GM19395 (cell line): Measurements from ENCODE around the gene LLGL1.

Experiments used
- ATAC-seq: cut with Tn5 transposase; IDR thresholded peaks from one replicate; pipeline ENCODE4 v1.9.1; 2021; ENCODE audit warnings: mild to moderate bottlenecking, moderate library complexity; ENCODE audit not compliant: unreplicated experiment

Gene LLGL1

DNA sequence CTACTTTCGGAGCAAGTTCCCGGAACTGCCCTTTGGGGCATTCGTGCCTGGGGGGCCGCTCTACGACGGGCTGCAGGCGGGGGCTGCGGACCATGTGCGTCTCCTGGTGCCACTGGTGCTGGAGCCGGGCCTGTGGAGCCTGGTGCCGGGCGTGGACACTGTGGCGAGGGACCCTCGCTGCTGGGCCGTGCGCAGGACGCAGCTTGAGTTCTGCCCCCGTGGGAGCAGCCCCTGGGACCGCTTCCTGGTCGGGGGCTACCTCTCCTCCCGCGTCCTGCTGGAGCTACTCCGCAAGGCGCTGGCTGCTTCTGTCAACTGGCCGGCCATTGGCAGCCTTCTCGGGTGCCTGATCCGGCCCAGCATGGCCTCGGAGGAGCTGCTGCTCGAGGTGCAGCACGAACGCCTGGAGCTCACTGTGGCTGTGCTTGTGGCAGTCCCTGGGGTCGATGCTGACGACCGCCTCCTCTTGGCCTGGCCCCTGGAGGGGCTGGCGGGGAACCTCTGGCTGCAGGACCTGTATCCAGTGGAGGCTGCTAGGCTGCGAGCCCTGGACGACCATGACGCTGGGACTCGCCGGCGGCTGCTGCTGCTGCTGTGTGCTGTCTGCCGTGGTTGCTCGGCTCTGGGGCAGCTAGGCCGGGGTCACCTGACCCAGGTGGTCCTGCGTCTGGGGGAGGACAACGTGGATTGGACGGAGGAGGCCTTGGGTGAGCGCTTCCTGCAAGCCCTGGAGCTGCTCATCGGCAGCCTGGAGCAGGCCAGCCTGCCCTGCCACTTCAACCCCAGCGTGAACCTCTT is 38.6 kb downstream of the LLGL1 start:
- ATAC-seq = no peak

DNA sequence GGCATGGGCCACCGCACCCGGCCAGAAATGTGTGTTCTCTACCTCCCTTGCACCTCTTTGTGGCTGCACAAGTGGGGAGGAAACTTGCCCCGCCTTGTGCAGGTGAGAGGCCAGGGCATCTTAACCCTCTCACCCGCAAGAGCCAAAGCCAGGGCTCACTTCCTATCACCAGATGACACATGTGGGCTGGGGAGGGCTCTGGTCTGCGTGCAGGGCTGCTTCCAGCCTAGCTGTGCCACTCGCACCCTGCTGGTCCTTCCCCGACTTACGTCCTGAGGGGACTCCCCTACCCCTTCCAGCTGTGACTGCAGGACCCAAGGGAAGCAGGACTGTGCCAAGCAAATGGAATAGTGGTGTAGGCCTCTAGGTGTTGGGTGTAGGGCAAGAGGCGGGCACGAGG is 41.9 kb downstream of the LLGL1 start:
- no peak for ATAC-seq

DNA sequence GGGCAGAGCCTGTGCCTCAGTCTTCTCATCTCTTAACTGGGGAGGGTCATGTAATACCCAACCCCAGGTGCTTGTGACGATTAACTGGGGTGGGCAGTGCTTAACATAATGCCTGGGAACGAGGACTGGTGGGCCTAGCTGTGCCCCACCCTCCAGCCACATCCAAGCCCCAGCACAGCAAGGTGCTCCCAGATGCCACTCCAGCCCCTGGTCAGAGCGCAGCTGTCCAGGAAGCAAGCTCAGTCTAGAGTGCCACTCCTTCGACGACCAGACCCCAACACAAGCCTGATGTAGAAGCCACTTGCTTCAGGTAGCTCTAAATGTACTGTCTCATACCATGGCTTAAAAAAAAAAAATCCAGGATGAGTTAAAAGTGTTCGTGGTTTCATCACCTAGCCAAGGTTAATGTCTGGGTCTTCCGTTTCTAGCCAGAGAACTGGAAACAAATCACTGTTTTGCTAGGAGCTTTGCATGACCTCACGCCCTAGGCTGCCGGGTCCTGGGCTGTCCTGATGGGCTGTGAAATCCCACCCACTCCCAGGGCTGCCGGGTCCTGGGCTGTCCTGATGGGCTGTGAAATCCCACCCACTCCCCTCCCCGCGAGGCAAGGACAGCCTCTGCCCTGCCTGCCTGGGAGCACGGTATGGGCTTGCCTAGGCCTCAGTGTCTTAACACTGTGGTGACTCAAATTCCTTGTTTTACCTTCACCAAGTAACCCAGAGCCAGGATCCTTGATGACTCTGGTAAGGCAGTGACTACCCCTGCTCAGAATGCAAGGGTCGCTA is 42.7 kb downstream of the LLGL1 start:
- ATAC-seq = no peak

DNA sequence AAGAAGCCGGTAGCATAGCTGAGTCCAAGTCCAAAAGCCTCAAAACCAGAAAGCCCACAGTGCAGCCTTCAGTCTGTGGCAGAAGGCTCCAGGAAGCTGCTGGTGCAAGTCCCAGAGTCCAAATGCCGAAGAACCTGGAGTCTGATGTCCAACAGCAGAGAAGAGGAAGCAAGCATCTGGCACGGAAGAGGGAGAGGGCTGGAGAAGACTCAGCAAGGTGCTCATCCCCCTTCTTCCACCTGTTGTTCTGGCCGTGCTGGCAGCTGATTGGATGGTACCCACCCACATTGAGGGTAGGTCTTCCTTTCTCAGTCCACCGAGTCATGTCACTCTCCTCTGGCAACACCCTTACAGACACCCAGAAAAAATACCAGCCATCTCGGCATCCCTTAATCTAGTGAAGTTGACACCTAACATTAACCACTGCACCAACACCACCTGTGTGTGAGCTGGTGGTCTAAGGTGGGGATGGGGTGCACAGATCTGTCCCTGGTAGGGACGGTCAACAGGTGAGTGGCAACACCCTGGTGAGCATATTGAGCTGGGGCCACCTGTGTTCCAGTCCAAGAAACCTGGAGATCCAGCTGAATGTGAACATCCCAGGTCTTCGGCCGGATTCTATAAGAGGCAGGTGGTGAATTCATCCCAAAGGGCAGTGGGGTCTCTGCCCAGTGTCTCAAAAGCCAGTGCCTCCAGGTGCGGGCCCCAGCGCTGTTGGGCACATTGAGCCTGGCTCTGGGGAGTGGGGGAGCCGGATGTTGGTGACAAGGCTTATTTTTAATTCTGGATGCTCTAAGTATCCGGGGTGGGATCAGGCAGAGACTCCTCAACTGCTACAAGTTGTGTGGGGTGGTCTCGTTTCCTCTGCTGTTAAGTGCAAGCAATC is 44.9 kb downstream of the LLGL1 start:
- ATAC-seq = no peak

DNA sequence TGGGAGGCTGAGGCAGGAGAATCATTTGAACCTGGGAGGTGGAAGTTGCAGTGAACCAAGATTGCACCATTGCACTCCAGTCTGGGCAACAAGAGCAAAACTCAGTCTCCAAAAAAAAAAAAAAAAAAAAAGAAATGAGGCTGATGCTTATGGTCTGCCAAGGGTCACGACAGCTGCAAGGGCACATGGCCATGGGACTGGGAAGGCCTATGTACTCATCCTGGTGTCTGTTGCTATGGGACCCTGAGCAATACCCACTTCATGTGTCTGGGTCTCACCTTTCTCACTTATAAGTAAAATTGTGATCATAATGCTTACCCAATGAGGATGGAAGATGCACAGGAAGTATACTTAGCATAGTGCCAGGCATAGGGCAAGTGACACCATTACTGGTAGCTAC is 51.6 kb downstream of the LLGL1 start:
- no peak for ATAC-seq

DNA sequence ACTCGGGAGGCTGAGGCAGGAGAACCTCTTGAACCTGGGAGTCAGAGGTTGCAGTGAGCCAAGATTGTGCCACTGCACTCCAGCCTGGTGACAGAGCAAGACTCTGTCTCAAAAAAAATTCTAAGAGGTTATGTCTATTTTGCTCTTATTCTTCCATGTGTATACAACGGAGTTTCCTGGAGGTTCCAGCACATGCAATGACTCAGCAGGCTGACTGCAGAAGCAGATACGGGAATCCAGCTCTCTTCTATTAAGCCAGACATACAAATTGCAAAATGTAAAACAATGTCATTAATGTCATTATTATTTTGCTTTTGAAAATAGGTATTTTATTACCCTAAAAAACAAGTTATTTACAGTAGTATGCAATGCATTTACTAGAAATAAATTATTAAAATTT is 53.4 kb downstream of the LLGL1 start:
- no peak for ATAC-seq

DNA sequence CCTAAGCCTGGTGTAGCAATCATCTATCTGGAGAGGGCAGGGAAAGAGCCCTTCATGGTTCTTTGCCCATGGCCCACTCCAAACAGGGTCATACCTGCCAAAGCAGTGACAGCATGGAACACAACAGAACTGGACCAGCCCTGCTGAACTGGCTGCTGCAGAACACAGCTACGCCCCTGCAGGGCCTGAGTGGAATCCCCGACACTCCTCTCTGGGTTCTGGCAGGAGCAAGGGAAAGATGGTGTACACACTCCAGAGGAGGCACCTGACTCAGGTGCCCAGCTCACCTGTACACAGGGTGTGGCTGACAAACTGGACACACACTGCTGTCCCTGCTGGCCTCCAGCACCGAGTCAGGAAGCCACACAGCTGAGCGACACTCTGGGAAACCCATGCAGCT is 54.8 kb downstream of the LLGL1 start:
- ATAC-seq = no peak

DNA sequence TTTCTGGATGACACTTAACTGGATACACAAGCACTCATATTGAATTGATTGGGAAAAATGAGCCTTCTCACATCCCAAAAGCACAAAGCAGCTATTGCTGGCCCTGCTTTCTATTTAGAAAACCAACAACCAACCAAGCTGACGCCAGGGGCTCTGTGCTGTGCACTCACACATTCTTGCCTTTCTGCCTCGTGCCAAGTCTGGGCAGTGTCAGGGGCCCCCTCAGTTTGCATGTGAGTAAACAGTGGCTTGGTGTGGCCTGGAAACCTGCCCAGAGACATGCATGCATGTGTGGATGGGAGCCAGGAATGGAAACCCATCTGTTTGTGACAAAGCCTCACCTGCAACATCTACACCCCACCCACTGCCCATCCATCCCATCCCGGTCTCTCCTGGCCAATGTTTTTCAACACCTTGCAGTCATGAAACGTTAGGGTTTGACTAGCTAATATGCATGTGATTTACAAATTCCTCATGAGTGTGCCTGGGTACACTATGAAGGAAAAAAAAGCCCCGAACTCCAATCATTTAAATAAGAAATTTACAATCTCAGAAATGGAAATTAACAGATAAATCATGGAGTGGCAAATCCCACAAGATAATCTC is 55.4 kb downstream of the LLGL1 start:
- ATAC-seq = no peak

DNA sequence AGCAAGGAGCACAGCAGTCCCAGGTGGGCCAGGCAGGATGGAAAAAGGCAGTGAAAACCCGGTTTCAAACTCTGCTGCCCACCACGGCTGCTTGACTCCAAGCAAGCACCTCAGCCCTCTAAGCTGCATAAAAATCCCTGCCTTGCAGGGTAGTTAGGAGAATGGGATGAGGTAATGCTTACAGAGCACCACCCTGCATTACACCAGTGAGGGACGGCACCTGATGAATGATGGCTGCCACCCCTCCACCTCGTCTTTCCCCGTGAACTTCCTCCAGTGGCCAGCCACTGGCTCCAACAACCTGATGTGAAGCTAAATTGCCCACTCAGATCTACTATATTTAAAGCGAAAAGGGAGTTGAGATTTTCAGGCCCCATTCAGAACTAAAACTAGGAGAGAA is 56.4 kb downstream of the LLGL1 start:
- no peak for ATAC-seq

DNA sequence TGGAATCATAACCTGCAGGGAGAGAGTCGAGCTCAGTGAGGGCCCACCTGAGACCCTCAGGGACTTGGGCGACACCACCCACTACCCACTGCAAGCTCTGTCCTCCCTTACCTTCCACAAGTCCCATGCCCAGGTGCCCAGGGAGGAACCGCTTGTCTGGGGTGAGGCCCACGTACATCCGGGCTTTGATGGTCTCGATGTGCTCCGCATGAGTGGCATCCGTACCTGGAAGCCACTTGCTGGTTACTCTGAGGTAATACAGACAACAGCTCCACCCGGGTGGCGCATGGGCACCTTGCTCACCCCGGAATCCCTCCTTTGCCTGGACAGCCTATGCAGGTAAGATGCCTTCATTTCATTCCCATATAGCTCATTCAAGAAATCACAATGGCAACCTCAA is 59.9 kb downstream of the LLGL1 start:
- no peak for ATAC-seq

DNA sequence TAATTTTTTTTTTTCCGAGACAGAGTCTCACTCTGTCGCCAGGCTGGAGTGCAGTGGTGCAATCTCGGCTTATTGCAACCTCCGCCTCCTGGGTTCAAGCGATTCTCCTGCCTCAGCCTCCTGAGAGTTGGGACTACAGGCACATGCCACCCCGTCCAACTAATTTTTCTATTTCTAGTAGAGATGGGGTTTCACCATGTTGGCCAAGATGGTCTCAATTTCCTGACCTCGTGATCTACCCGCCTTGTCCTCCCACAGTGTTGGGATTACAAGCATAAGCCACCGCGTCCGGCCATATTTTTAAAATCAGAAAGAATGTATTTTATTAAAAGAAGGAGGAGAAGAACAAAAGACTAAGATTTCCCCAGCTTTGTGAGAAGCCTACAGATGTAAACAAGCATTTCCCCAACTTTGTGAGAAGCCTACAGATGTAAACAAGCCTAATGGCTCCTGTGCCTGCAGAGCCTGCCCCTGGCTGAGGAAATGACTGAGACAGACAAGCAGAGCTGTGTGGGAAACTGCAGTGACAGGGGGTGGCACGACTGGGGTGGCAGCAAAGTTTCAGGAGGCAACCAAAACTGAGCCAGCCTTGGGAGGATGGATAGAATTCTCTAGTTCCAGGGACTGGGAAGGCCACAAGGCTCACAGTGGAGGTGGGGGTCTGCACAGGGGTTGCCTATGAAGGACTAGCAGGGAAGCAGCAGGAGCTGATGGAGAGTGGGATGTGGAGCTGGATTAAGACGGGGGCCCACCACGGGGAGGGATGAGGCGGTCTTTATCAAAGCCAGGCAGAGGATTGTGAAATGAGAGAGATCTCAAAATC is 66.5 kb downstream of the LLGL1 start:
- ATAC-seq = no peak
